Stimulated activated CD4-positive, alpha-beta T cell treated with anti-CD3 and anti-CD28 coated beads, Interleukin-4, amount 100 ng/mL, for 48 hours (primary cell): Measurements from ENCODE around the gene PLCD4.

ENCODE experiments used
- DNase-seq, 2 donors: peaks; one replicate each; pipeline ENCODE4 v3.0.0-alpha.2; 2020; ENCODE audit warnings: low read depth in 2 of 2

PLCD4 gene

GRCh38 chr2:218664653-218665052 lies 57.0 kb downstream of the PLCD4 start:
- no peak for DNase-seq

DNA sequence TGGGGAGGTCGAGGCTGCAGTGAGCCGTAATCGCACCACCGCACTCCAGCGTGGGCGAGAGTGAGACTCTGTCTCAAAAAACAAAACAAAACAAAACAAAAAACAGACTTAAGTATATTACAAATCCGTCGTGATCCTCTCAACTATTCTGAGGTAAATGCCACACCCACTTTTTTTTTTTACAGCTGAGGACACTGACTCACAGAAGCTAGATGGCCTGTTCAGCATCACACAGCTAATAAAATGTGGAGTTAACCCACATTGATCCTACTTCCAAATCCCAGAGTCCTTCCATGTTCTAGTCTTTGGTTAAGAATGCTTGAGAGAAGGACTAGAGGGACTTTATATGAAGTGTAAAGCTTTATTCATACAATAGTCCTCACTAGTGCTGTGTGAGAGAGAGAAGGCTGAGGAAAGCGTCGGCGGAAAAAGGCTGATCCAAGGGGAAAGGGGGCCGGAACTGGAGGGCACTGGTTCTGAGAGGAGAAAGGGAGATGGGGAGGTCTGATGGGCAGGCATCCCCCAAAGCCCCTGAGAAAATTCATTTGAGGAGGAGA lies 63.5 kb downstream of the PLCD4 start:
- no peak for DNase-seq

DNA sequence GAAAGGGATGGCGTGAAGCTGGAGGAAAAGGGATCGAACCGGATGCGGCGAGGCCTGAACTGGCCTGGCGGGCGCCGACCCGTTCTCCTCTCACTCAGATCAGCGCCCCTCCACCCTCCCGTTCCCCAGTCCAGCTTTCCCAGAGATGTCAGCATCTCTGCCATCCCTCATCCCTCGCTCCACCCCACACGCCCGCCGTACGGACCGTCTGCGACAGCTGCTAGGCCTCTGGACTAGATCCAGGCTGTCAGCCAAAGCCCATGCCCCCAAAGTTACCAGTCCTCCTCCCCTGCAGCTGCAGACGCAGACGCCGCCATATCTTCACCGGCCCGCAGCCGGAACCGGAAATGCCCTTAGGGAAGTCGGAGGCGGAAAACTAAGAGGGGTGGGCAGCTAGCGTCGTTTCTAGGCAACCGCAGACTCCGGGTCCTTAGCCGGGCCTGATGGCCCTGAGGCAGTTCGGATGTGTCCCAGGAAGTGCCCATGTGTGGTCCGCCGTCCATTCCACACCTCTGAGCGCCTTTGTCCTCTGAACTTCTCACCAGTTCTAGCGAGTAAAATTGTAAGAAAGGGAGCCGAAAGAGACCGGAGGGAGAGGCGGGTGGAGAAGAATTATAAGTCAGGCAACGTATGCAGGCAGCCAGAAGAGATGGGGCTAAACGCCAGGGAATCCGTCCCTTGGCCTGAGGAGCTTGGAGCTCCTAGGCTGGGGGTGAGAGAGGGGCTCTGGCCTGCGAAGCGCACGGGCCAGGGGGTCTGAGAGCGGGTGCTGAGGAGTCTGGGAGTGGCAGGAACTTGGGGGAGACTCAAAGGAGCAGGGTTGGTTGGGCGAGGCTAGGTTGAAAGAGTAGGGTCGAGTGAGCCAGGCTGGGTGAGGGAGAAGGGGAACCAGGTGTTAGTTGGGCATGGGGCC lies 64.2 kb downstream of the PLCD4 start, which contains the start of the genes RNF25 and STK36:
TSS of gene RNF25 (minus strand) at position 349 of the 913 bp plus-strand sequence. CDS start at position 317, 32 bp downstream.
TSS of gene STK36 (plus strand) at position 433 of the 913 bp plus-strand sequence. CDS start 744 bp downstream, outside the sequence.
- DNase-seq, result peak; percentile 77 to 79

GRCh38 chr2:218679119-218679518 lies 71.4 kb downstream of the PLCD4 start:
- no peak for DNase-seq

- DNase-seq, result no peak
These were observed 72.4 kb downstream of the PLCD4 start for GRCh38 chr2:218680061-218680460.
